Stimulated activated naive CD4-positive, alpha-beta T cell (primary cell): ENCODE results near the gene AQP2.
"Not testable (repeated sequence)": the region's sequence is repeated elsewhere in the genome, so short reads cannot be mapped to it uniquely, and the experiment has no call there.

Source experiments
- DNase-seq, 6 experiments: peaks; one replicate each; lab custom pipeline; 2025; lab: John Stamatoyannopoulos, UW

The AQP2 gene

GRCh38 chr12:49969651-49970429 lies 19.3 kb downstream of the AQP2 start:
- no peak for DNase-seq

GRCh38 chr12:49970658-49971057 lies 20.1 kb downstream of the AQP2 start:
- DNase-seq = no peak

GRCh38 chr12:49971141-49971540 lies 20.6 kb downstream of the AQP2 start:
- no peak for DNase-seq

- DNase-seq = no peak
Observed at GRCh38 chr12:49972129-49972528, 21.6 kb downstream of the AQP2 start.

GRCh38 chr12:49972641-49973360 lies 22.3 kb downstream of the AQP2 start, which contains the start of gene AQP6:
Gene AQP6 (plus strand): TSS chr12:49972947. CDS start chr12:49973174, 227 bp downstream.
- DNase-seq = no peak

GRCh38 chr12:49973361-49973830 lies 22.9 kb downstream of the AQP2 start:
- no peak for DNase-seq

- DNase-seq = no peak
Observed at GRCh38 chr12:49974231-49974675, 23.7 kb downstream of the AQP2 start.

- no peak for DNase-seq
Observed at GRCh38 chr12:49974677-49975317, 24.3 kb downstream of the AQP2 start.

GRCh38 chr12:49975318-49975761 lies 24.8 kb downstream of the AQP2 start:
- no peak for DNase-seq

GRCh38 chr12:49976557-49976956 lies 26.0 kb downstream of the AQP2 start:
- DNase-seq = no peak

GRCh38 chr12:49978125-49978524 lies 27.6 kb downstream of the AQP2 start:
- no peak for DNase-seq

- no peak for DNase-seq
Observed at GRCh38 chr12:49979016-49979586, 28.6 kb downstream of the AQP2 start.

- DNase-seq = no peak
Observed at GRCh38 chr12:49979791-49980190, 29.3 kb downstream of the AQP2 start.

GRCh38 chr12:49980501-49981349 lies 30.2 kb downstream of the AQP2 start:
- no peak for DNase-seq

- DNase-seq = no peak
Observed at GRCh38 chr12:49982246-49983087, 31.9 kb downstream of the AQP2 start.

- no peak for DNase-seq
Observed at GRCh38 chr12:49983892-49984291, 33.4 kb downstream of the AQP2 start.

GRCh38 chr12:49984476-49985359 lies 34.2 kb downstream of the AQP2 start:
- DNase-seq = no peak

- no peak for DNase-seq
Observed at GRCh38 chr12:49985981-49986380, 35.4 kb downstream of the AQP2 start.

GRCh38 chr12:49986476-49986875 lies 35.9 kb downstream of the AQP2 start:
- DNase-seq = not testable (repeated sequence)
